ENCODE data around the gene PRKCA.
"Not testable (repeated sequence)": the region's sequence is repeated elsewhere in the genome, so short reads cannot be mapped to it uniquely, and the experiment has no call there.

PRKCA gene

DNA sequence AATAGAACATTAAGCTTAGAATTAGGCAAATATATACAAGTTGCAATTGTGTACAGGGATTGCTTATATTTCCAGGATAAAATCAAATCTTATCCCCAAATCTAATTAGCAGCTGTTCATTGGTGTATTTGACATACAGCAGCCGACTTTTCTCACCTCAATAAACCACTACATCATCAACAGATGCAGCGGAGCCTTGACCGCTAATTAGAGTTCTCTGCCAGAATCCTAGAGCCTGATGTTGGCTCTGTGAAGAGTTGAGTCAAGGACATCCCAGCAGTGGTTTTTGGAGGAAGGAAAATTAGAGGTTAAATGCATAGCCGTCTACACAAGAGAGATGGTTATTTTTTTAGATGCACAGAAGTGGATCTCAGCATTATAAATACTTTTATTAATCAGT lies 310.6 kb downstream of the PRKCA start:
- DNase-seq (ENCODE audit: low spot score), result peak; percentile 64

- no peak for DNase-seq (ENCODE audit: low spot score)
Observed at GRCh38 chr17:66614469-66614868, 312.1 kb downstream of the PRKCA start.

GRCh38 chr17:66619206-66619605 lies 316.8 kb downstream of the PRKCA start:
- no peak for DNase-seq (ENCODE audit: low spot score)

DNA sequence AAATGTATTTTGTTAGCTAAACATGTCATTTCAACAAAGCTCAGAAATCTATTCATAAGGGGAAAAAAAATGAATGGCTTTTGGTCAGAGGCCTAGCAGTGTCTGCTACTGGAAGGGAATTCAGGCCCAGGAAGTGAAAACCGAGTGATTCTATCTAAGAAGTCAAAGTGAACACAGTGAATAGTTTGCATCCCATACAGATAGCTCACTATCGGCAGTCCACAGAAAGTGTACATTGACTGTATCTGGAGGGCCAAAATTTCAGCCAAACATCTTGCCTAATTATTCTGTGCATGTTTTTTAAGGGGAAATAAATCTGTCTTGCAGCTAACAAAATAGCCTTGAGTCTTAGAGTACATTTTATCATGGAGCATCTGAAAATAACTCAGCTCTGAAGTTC lies 318.1 kb downstream of the PRKCA start:
- no peak for DNase-seq (ENCODE audit: low spot score)

DNA sequence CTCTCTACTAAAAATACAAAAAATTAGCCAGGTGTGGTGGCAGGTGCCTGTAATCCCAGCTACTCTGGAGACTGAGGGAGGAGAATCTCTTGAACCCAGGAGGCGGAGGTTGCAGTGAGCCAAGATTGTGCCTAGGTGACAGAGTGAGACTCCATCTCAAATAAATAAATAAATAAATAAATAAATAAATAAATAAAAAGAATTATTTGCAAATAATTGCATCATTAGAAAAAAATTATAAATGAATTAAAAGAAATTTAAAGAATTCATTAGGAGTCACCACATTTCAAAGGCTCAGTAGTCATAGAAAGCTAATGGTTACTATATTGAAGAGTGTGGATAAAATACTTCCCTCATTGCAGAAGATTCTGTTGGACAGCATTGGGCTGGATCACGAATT lies 322.2 kb downstream of the PRKCA start:
- DNase-seq (ENCODE audit: low spot score), result not testable (repeated sequence)

DNA sequence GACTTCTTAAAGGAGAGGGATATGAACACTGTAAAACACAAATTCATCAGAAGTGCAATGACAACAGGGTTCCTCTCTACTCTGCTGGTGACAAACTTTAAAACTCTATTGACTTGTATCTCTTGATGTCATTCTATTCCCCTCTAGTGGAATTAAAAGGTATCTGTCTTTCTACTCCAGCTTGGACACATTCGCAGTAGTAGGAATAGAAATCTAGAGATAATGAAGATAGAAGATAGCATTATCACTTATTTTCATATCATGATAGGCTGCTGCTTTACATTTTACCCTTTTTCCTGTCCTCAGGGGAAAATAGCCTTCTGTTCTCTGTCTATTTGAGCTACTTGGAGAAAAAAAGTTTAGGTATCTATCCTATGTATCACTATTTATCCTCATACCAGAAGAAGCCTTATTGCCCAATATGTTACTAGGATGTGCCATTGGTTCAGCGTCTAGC lies 322.9 kb downstream of the PRKCA start:
- peak; percentile 65 for DNase-seq (ENCODE audit: low spot score)

GRCh38 chr17:66627985-66628384 lies 325.6 kb downstream of the PRKCA start:
- peak; percentile 52 for DNase-seq (ENCODE audit: low spot score)

- DNase-seq (ENCODE audit: low spot score), result no peak
Observed at GRCh38 chr17:66629762-66630161, 327.3 kb downstream of the PRKCA start.

- no peak for DNase-seq (ENCODE audit: low spot score)
Observed at GRCh38 chr17:66630379-66630778, 328.0 kb downstream of the PRKCA start.

GRCh38 chr17:66630828-66631472 lies 328.5 kb downstream of the PRKCA start:
- no peak for DNase-seq (ENCODE audit: low spot score)

DNA sequence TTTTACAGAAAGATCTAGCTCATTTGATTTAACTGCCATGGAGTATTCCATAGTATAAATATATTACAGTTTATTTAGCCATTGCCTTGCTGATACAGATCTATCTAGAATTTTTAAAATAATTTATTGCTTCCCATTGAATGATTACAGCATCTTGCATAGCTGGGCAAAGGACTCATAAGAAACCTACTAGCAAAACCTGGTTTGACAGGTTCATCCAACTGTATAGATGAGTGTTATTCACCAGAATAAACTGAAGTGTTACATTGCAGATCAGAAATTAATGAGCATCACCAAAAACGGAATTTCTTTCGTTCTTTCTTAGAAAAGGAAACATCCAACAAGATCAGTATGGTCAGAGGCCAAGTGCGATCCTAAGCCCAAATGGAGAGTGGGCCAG lies 330.3 kb downstream of the PRKCA start:
- no peak for DNase-seq (ENCODE audit: low spot score)

- no peak for DNase-seq (ENCODE audit: low spot score)
Observed at GRCh38 chr17:66633317-66633965, 331.0 kb downstream of the PRKCA start.

DNA sequence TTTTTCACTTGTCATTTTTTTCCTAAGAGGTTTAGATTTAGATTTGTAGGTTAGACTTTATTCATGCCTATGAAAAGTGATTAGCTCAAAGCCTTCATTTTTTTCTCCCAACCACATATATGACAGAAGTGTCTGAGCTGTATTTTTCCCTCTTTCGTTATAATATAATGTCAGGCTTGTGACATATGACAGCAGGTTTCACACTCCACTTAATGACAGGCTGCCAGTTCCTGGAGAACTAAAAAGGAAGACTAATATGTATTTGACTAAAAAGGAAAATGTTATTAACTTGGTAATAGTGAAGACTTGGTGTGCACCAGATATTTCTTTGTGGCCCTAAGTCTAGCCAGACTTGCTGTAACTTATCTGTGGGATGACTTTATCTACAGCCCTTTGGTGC lies 331.8 kb downstream of the PRKCA start:
- no peak for DNase-seq (ENCODE audit: low spot score)

DNA sequence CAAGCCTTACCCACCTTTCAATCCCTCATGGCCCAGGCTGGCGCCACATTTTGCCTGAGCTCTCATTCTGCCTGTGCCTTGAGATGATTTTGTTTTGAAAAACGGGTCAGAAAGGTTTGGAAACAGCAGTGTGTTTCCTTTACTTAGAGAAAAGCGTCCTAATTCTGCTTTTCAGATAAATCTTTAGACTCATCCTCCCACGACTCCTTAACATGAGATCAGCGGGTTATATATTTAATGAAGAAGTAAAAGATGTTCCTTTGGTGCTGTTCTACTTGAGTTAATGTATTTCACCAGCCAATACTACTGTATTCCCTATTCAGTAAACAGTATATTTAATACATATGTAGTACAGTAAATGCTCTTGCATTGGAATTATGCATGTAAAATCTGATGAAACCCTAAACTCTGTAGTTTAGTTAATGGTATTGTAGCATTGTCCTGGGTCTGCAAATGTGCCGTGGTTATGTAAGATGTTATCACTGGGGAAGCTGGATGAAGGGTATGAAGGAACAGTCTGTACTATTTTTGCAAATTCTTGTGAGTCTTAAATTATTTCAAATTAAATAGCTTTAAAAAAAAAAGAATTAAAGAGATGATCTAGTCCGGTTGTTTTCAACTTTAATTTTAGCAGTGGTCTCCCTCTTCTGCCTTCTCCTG lies 333.1 kb downstream of the PRKCA start:
- DNase-seq (ENCODE audit: low spot score), result no peak

GRCh38 chr17:66636111-66636510 lies 333.7 kb downstream of the PRKCA start:
- no peak for DNase-seq (ENCODE audit: low spot score)

DNA sequence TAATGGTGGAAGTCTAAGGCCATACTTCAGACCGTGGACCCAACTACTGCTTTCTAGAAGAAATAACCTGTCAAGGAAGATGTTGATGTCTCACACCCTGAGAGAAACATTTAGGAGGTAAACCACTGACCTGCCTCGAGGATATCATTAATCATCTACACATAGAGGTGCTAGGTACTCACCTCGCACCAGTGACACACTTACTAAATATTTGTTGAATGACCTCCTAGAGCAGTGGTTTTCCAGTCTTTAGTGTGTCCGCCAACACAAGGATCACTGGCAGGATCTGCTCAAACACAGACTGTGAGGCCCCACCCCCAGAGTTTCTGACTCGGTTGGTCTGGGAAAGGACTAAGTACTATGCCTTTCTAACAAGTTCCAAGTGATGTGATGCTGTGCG lies 335.1 kb downstream of the PRKCA start:
- DNase-seq (ENCODE audit: low spot score), result no peak

DNA sequence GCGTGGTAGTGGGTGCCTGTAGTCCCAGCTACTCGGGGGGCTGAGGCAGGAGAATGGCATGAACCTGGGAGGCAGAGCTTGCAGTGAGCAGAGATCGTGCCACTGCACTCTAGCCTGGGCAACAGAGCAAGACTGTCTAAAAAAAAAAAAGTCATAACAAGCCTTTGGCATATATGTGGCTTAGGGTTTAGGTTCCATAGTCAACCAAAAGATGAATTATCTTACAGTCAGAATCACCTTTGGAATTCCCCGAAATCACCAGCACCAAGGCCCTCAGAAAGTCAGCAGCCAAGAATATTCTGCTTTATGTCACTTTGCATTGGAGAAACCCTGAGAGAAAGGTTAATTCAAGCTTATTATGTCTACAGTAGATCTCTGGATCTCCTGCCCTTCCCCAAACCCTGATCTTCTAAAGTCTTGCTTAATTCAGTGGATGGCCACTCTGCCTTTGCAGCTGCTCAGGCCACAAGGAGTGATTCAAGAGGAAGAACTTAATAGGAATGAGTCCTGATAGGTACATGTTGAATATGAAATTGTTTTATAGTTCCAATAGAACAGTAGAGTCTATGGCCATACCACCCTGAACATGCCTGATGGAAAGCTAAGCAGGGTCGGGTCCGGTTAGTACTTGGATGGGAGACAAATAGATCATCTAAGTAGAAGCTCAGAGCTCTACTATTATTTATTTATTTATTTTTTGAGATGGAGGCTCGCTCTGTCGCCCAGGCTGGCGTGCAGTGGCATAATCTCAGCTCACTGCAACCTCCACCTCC lies 336.5 kb downstream of the PRKCA start:
- DNase-seq (ENCODE audit: low spot score), result no peak

DNA sequence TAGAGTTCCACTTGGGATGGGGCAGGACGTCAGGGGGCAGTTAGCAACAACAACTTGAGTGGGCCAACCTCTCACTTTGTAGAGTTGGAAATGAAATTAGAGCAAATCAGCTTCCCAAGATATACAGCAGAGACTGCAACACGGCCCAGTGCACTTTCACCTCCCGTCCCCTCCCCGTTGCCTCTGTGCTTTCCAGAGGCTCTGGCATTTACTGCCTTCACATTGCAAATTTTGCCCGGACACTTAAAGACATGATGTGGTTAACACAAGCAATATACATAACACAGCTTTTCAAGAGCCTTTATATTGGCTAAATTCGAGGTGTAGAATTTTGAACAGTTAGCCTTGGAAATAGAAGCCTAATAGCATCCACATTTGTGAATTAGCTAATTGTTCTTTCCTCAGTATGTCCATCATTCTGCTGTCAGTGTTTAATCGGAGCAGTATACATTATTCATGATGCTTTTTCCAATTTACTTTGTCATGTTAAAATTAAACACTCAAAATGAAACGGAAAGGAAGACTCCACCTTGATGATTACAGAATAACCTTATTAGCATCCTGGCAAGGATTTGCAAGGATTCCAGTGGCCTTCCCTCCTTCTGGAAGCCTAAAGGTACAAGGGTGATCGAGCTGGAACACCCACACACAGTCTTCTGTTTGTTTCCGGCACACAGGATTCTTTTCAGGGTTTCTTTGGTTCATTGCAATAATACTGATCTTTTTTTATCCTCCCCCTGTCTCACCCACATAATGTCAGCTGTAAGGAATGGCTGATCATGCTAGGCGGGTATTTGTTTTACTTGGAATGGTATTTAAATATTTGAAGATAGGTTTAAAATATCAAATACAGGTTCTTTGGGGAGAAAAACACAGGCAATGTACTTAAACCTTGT lies 341.6 kb downstream of the PRKCA start:
- DNase-seq (ENCODE audit: low spot score), result no peak

DNA sequence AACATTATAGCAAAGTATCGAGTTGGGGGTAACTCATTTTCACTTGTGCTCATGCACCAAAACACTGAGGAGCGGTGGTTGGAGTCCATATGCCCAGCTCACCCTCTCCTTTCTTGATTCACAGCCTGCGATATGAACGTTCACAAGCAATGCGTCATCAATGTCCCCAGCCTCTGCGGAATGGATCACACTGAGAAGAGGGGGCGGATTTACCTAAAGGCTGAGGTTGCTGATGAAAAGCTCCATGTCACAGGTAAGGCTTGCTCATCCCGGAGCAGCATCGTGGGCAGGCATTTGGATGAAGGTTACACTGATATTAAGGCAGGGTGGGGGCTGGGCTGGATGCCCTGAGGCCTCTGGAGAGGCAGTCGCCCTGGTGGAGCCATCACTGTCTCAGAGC lies 342.8 kb downstream of the PRKCA start:
- no peak for DNase-seq (ENCODE audit: low spot score)

DNA sequence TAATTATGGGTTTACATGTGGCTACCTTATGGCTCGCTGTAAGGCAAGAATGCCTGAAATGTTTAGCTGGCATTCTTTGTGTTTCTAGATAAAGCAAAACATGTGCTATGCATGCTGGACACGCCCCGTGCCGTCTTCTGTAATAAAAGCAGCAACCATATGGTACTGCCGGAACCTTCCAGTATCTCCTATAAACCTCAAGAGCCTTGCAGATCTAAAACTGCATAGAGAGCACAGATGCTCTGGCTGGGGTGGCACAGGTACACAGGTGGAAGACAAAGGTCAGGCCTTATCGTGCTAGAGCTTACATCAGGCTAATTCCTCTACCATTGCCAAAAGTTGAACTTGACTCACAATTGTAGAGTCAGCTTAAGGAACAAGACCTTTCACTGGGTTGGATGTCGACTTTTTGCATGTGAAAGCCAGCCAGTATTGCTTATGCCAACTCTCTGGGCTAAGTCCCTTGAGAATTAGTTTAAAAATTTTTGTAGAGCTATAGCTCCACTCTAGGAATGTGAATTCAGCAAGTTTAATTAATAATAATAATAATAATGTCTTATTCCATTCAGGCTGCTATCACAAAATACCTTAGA lies 345.1 kb downstream of the PRKCA start:
- no peak for DNase-seq (ENCODE audit: low spot score)
